Right ventricle myocardium superior (tissue), 1 donor: Measurements from ENCODE around the gene VAMP3. TPM values are rescaled to one million over a fixed set of nuclear protein-coding genes. Genes with fewer than 3 reads are reported as not detected.
"Not testable (repeated sequence)": the region's sequence is repeated elsewhere in the genome, so short reads cannot be mapped to it uniquely, and the experiment has no call there.

Experiments used
- ATAC-seq: fragments of 200-7000 bp; cut with Tn5 transposase; one replicate; pipeline ENCODE4 v1.9.1; 2020; ENCODE audit warnings: mild to moderate bottlenecking; ENCODE audit not compliant: poor library complexity
- DNase-seq: peaks from one replicate; pipeline ENCODE4 v3.0.0-alpha.2; 2020
- intact Hi-C: fragments of 100-400 bp; cut with DNase I; formaldehyde crosslinking; loops from one replicate; pipeline ENCODE4 v1.11.2; 2022
- total RNA-seq: library from RNA; stranded (reverse); fragmentation: NEBNext Ultra II Directional; extraction: Animal tissue kit (Norgen Biotek cat#: 25700); gene quantifications from one replicate; pipeline ENCODE4 v1.2.1, GENCODE V29; 2021
- donor health status: DM: no; HTN: yes; CAD: no; lungs with severe emphysema.

Gene VAMP3
- total RNA-seq, 1 donor from 2014 or later: 60.3 TPM

DNA sequence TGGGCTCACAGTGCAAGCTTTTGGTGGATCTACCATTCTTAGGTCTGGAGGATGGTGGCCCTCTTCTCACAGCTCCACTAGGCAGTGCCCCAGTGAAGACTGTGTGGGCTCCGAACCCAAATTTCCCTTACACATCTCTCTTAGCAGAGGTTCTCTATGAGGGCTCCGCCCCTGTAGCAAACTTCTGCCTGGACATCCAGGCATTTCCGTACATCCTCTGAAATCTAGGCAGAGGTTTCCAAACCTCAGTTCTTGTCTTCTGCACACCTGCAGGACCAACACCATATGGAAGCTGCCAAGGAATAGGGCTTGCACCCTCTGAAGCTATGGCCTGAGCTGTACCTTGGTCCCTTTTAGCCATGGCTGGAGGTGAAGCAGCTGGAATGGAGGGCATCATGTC, 19.9 kb downstream of the VAMP3 start:
- intact Hi-C loops, DNase-seq, ATAC-seq: not testable (repeated sequence)

DNA sequence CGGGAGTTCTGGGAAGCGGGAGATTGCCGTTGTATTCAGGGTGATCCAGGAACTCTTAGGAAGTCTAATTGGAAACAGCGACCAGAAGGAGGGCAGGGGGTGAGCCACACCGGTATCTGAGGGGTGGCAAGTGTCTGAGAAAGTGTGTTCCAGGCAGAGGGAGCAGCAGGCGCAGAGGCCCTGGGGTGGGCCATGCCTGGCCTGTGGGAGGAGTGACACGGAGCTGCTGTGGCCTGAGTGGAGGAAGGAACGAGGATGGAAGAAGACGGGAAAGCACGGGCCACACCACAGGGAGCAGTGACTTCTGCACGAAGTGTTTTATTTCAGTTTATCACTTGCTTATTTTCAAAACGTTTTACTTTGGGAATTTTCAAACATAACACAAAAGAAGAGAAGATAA, 24.3 kb downstream of the VAMP3 start:
- DNase-seq (no peak), ATAC-seq (no peak)
- intact Hi-C loops: no loop called here

DNA sequence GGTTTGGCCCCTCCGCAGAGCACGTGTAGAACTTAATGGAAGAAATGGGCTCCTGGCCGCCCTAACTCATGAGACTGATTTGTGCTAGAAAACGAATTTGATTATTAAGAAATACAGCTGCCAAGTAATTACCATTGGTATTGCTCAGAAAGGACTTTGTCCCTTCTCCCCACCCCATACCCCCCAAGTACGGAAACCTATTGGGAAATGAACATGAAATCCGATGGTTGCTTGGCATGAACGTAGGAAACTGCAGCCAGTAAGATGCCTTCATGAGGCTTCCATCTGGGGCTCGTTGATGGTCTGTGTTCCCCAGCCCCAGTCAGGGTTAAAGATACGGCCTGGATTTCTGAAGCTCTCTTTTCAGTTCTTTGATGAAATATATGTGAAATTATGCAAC, 34.4 kb downstream of the VAMP3 start:
- intact Hi-C loops: no loop called here
- DNase-seq: no peak
- no peak for ATAC-seq

DNA sequence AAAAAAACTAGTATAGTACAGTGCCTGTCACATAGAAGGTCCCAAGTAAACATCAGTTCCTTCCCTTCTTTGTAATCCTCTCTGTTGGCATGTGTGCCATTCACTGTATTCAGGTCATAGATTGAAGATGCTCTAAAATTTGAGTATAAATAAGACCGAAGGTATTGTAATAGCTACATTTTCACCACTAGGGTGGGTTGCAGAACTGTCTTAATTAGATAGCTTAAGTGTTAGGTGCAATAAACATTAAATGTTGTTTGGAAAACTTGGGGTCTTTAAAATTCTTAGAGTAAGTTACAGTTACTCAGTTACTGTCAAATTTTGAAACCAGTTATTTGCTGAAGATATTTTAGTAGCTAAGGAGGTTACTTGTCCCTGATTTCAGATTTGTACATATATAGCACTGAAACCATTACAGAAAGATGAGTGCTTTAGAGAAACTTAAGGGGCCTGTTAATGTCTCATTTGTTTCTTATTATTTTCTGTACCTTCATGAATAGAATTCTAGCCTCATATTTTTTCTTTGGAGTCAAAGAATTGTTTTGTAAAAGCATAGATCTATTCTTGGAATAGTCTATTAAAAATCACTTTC, 37.3 kb downstream of the VAMP3 start:
- intact Hi-C loops: no loop called here

DNA sequence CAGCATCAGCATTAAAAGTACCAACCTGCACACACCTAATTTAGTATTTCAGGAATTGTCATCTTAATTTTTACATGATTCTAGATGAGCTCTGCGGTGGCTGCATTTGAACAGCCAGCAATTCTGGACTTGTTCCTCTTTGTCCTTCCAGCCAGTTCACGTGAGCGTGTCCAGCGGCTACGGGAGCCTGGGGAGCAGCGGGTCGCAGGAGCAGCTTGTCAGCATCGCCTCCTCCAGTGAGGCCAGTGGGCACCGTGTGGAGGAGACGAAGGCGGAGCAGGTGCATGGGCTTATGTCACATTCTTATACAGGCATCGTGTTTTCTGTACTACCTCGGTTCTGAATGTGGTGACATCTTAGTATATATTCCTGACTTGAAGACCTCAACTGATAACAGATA, 38.6 kb downstream of the VAMP3 start:
- DNase-seq (no peak), ATAC-seq (no peak)
- intact Hi-C loops: no loop called here

More for the DNA sequence above, 37.3 kb downstream of the VAMP3 start:
- no peak for DNase-seq
- no peak for ATAC-seq

DNA sequence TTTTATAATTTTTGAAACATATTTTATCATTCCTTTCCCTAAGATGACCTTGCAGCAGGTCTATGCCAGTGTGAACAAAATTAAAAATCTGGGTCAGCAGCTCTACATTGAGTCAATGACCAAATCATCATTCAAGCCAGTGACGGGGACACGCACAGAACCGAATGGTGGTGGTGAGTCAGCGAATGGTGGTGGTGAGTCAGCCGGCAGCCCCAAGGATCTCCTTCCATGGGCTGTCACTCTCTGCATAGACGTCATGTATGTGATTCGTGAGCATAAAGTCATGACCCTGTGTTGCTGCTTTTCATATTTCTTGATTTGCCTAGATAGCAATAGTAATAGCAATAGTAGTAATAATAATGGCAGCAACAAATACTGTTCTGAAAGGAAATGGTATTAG, 39.3 kb downstream of the VAMP3 start:
- no peak for DNase-seq
- ATAC-seq: no peak
- intact Hi-C loops: no loop called here

DNA sequence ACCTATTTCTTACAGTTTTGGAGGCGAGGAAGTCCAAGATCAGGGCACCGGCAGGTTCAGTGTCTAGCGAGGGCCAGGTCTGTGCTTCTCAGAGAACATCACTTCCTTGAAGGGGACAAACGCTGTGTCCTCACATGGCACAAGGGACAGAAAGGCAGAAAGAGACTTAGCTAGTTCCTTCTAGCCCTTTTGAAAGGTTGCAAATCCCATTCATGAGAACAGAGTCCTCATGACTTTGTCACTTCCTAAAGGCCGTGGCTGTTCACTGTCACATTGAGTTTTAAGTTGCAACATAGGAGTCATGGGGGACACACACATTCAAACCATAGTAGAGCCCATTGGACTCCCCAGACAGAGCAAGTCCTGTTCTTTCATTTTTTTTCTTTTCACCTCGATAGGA, 40.4 kb downstream of the VAMP3 start:
- DNase-seq (no peak), ATAC-seq (no peak)
- intact Hi-C loops: no loop called here

DNA sequence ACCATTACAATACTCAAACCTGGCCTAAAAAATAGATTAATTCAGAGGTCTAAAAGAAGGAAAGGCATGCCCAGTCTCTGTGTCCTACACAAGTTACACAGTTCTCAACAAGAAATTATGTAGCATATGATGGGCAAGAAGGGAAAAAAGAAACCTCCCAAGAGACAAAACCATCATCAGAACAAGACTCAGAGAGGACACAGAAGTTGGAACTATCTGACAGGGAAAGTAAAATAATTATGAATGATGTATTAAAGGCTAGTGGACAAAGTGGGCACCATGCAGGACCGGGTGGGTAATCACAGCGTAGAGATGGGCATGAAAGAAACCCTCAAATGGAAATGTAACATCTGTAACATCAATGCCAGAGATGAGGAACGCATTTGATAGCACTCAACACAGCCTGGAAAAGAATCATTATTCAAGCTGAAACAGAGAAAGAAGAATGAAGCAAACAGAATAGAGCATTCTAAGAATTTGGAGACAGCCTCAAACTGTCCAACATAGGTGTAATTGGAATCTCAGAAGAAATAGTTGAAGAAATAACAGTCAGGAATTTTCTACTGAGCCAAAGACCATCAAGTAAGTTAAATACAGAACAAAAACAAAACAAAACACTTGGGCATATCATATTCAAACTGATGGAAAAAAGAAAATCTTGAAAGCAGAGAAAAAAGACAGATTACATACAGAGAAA, 42.7 kb downstream of the VAMP3 start:
- ATAC-seq (no peak), DNase-seq (no peak)
- intact Hi-C loops: no loop called here

DNA sequence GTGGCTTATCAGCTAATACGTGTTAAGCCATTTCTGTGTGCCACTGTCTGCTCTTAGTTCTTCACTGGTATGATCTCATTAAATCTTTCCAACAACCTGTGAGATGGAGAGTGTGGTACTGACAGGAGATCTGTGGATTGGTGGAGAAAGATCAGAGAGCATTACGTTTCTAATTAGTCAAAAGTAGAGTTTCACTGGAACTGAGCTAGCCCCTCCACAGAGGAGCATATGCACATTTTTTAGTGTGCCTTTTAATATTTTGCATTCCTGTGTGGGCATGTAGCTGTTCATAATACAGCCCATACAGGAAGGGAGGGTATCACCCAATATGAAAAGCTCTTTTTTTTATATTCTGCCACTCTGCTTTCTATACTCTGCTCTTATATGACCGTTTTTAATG, 50.2 kb downstream of the VAMP3 start:
- ATAC-seq: no peak

DNA sequence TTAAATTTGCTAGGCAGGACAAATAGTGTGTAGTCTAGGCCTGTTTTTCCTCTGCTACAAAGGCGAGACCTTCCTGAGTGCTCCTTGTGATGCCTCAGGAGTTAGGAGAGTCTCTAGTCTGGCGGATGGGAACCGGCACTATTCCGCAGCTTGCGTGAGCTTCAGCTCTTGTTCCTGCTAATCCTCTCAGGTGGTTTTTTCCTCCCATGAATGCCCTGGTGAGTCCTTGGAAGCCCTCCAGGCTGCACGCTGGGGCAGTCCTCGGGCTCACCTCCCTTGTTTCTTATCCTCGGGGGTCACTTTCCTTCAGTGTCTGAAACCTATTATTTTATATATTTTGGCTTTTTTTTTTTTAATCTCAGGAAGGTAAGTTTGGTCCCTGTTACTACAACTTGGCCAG, 53.6 kb downstream of the VAMP3 start:
- ATAC-seq (no peak), DNase-seq (no peak)
- intact Hi-C loops: no loop called here

More for the DNA sequence above, 50.2 kb downstream of the VAMP3 start:
- intact Hi-C loops: no loop called here
- no peak for DNase-seq

DNA sequence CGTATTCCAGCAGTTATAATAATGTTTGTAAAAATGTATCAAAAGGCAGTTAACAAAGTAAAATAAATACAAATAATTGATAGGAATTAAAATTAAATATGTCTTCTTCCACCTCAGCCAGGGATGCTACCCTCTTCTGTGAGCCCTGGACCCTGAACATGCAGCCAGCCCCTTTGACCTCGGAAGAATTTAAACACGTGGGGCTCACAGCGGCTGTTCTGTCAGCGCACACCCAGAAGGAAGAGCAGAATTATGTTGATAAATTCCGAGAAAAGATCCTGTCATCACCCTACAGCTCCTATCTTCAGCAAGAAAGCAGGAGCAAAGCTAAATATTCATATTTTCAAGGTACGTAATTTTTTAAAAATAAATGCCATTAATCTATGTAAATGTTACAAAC, 55.3 kb downstream of the VAMP3 start:
- intact Hi-C loops: no loop called here
- DNase-seq: no peak
- no peak for ATAC-seq

DNA sequence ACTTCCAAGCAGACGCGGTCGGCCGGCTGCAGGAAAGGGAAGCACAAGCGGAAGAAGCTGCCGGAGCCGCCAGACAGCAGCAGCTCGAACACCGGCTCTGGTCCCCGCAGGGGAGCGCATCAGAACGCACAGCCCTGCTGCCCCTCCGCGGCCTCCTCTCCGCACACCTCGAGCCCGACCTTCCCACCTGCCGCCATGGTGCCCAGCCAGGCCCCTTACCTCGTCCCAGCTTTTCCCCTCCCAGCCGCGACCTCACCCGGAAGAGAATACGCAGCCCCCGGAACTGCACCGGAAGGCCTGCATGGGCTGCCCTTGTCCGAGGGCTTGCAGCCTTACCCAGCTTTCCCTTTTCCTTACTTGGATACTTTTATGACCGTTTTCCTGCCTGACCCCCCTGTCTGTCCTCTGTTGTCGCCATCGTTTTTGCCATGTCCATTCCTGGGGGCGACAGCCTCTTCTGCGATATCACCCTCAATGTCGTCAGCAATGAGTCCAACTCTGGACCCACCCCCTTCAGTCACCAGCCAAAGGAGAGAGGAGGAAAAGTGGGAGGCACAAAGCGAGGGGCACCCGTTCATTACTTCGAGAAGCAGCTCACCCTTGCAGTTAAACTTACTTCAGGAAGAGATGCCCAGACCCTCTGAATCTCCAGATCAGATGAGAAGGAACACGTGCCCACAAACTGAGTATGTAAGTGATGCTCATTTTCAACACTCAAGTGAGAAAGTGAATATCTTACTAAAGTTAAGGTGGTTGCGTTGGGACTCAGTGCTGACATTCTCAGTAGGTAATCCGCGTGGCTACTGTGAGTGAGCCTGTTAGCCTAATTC, 56.2 kb downstream of the VAMP3 start:
- ATAC-seq (no peak), DNase-seq (no peak)
- intact Hi-C loops: no loop called here

Other genes with a start within 250 kb of the VAMP3 start
- 14.8 TPM for gene PER3, start 13.0 kb downstream of the VAMP3 start, total RNA-seq
- not detected for gene UTS2, start 81.8 kb downstream of the VAMP3 start, total RNA-seq
- not detected for gene TNFRSF9, start 169.5 kb downstream of the VAMP3 start, total RNA-seq
- gene PARK7, start 190.4 kb downstream of the VAMP3 start, total RNA-seq: 361 TPM